ENCODE data around the gene KRTAP9-2.

- TF ChIP-seq CTCF (IDR thresholded peaks at IDR 0.05) = no peak
- TF ChIP-seq POLR2A (IDR thresholded peaks at IDR 0.05) = no peak
These were observed 2.6 kb upstream of the KRTAP9-2 start for GRCh38 chr17:41223821-41224220.
